DMS53 (cell line): ENCODE data around the gene ADAMTS7.
"Not testable (repeated sequence)": the region's sequence is repeated elsewhere in the genome, so short reads cannot be mapped to it uniquely, and the experiment has no call there.

ENCODE experiments used
- DNase-seq: peaks from one replicate; lab custom pipeline; 2025; lab: John Stamatoyannopoulos, UW

The ADAMTS7 gene

DNA sequence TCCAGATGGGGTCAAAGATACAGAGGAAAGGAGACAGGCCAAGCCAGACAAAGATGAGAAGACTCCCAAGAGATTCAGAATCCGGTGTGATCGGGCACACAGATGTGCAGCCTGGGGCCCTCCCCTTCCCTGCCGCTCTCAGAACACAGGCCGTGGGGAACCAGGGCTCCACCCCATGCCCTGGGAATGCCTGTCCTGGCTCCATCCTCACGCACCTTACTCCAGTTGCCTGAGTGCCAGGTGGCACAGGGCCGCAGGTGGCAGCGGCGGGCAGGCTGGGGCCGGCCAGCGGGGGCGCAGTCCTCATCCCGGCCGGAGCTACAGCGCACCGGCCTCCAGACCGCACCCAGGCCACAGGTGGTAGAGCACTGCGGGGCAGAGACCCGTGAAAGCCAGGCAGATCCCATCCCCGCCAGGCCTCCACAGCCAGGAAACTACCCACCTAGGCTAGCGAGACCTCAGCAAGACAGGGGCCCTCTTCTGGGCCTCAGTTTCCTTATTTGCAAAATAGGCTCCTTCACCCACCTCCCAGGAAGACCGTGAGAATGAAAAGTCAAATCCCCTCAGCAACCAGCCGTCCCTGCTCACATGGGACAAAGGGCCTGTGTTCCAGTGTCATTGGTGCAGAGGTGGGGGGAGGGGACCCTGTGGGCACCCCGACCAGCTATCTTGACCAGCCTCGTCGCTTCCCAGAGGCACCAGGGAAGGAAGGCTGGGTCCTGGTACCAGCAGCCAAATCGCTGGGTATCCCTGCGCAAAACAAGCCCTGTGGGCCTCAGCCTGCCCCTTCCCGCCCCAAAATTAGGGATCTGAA lies 46.7 kb downstream of the ADAMTS7 start:
- peak; percentile 29 for DNase-seq

- DNase-seq = no peak
Observed at GRCh38 chr15:78763796-78764241, 47.4 kb downstream of the ADAMTS7 start.

DNA sequence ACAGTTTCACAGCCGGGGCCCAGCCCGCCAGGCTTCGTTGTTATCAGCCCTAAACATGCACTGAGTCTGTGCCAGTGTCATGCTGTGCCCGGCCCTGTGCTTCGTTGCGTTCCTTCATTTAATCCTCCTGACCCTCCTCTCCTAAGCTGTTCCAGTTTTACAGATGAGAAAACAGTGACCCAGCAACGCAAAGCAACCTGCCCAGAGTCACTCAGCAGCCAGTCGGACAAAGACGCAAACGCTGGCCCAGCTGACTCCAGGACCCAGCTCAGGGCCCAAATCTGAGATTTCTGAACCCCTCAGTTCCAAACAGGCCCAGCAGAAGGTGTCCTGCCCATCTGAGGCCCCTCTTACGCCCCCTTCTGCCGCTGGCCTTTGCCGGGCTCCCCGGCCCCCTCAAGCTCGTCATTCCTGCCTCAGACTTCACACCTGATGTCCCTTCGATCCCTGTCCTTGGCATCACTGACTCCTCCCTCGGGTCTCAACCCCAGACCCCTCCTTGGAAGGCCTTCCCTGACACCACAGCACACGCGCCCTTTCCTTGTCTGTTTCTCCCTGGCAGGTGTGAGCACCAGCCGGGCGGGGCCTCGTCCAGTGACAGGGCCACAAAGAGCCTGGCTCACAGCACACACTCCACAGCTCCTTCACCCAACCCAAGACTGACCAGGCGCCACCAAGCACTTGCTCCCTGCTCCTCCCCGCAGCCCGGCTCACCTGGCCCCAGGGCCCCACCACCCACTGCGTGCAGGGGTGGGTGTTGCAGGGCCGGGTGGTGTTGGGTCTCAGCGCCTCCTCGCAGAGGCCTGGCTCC lies 48.1 kb downstream of the ADAMTS7 start:
- no peak for DNase-seq

DNA sequence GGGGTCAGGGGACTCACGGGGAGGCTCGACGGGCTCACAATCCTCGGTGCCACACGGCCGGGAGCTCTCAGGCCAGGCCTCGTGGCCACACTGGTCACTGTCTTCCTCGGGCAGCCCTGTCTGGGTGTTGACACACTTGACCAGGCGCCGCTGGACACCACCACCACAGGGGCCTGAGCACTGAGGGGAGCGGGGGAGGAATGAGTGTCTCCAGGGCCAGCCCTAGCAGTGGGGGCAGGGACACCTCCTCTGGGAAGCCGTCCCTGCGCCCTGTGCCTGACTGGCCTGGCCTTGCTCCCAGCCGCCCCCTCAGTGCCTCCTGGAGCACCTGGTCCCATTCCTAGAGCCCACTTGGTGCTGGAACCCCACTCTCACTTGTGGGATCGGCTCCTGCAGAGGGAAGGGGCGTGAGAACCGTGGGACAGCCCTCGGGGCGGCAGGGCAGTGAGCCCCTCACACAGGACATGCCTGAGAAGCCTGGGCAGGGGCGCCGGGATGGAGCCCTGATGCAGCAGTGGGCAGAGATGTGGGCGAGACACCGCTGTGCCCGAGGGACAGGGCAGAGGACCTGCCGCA lies 48.8 kb downstream of the ADAMTS7 start:
- DNase-seq = not testable (repeated sequence)

DNA sequence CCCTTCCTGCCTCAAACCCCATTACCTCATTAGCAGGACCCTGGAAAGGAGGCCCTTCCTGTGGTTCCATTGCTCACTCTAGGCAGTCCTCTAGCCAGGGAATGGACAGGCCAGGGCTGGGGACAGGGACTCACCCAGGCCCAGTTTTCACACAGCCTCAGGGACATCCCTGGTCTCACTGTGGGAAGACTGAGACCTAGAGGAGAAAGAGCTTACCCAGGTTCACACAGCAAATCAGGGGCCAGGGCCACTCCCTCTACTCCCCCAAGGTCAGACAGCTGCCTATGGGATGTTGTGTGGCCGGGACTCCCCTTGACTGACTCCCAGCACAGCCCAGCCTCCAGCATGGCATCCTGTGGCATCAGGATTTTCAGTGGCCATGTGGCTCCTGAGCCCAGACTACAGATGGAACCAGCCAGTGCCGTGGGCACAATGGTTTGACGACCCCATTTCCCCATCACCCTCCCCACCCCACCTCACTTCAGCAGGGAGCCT lies 49.3 kb downstream of the ADAMTS7 start:
- DNase-seq = no peak

- not testable (repeated sequence) for DNase-seq
Observed at GRCh38 chr15:78761475-78761874, 49.8 kb downstream of the ADAMTS7 start.

- no peak for DNase-seq
Observed at GRCh38 chr15:78761020-78761419, 50.2 kb downstream of the ADAMTS7 start.

- DNase-seq = not testable (repeated sequence)
Observed at GRCh38 chr15:78760091-78760882, 51.0 kb downstream of the ADAMTS7 start.

DNA sequence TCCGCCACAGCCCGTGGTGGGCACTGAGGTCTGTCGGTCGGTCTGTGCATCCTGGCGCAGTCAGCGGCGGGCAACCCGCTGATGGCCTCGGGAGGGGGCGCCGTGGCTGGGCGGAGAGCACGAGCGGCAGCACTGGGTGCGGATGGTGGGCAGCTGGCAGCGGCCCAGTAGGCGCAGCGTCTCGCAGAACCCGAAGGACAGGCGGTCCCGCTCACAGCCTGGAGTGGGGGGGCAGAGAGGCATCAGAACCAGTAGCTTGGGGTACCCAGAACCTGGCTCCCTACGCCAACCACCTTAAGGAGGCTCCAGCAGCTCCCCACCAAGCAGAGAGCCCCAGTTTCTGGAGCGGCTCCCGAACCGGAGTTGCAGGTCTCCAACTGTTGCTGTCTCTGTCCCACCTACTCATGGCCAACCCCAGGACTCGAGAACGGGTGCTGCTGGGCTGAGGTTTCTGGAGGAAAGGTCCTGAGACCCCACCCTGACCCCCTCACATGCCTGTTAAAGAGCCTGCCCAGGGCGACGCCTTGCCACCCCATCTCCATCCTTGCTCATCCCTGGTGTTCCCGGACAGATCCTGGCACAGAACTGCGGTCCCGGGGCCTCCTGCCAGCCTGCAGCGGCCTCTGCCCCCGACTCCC lies 51.8 kb downstream of the ADAMTS7 start:
- not testable (repeated sequence) for DNase-seq

GRCh38 chr15:78758486-78759200 lies 52.6 kb downstream of the ADAMTS7 start:
- not testable (repeated sequence) for DNase-seq

GRCh38 chr15:78758084-78758483 lies 53.2 kb downstream of the ADAMTS7 start:
- not testable (repeated sequence) for DNase-seq

DNA sequence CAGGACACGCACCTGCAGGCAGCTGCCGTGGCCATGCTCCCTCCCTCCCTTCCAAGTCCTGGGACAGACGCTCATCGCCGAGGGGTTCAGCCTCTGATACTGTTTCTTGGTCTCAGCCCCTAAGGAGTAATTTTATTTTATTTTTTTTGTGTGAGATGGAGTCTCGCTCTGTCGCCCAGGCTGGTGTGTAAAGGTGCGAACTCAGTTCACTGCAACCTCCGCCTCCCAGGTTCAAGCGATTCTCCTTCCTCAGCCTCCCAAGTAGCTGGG lies 53.7 kb downstream of the ADAMTS7 start:
- DNase-seq = no peak

- not testable (repeated sequence) for DNase-seq
Observed at GRCh38 chr15:78756781-78757635, 54.3 kb downstream of the ADAMTS7 start.

GRCh38 chr15:78755900-78756591 lies 55.2 kb downstream of the ADAMTS7 start:
- peak; percentile 44 for DNase-seq

GRCh38 chr15:78754637-78755280 lies 56.5 kb downstream of the ADAMTS7 start:
- peak; percentile 51 for DNase-seq

GRCh38 chr15:78753751-78754535 lies 57.3 kb downstream of the ADAMTS7 start:
- not testable (repeated sequence) for DNase-seq

- not testable (repeated sequence) for DNase-seq
Observed at GRCh38 chr15:78753359-78753659, 58.0 kb downstream of the ADAMTS7 start.
